Activated CD4-positive, alpha-beta T cell treated with anti-CD3 and anti-CD28 coated beads, Interleukin-10, Interleukin-2, amounts not matched to agents 100 ng/mL and 50 ng/mL, durations not matched to agents 16 hours and 8 hours (primary cell): ENCODE measurements around the gene CTF1.

Experiments used
- DNase-seq: peaks from one replicate; pipeline ENCODE4 v3.0.0-alpha.2; 2020

Gene CTF1

DNA sequence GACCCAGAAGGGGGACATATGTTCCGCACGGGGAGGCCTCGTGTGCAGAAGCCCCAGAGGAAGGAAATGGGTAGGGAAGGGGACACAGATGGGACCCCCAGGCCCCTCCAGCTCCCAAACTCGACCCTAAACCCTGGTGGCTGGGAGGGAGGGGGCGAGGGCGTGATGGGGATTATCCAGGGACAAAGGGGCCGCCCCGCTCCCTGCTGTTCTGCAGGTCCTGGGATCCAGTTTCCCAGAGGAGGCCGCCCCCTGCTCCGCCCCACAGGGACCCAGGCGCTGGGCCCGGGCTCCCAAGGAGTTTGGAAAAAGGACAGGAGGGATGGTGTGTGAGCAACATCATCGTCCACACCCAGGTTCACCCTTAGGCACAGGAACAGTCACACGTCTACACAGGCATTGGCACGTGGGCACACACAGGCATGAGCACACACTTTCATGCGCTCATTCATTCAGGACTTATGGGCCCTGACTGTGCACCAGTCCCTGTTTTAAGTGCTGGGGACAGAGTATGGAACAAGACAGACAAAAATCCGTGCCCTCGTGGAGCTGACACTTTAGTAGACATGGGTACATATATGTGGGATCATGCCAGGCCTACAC, 14.1 kb downstream of the CTF1 start:
- no peak for DNase-seq

DNA sequence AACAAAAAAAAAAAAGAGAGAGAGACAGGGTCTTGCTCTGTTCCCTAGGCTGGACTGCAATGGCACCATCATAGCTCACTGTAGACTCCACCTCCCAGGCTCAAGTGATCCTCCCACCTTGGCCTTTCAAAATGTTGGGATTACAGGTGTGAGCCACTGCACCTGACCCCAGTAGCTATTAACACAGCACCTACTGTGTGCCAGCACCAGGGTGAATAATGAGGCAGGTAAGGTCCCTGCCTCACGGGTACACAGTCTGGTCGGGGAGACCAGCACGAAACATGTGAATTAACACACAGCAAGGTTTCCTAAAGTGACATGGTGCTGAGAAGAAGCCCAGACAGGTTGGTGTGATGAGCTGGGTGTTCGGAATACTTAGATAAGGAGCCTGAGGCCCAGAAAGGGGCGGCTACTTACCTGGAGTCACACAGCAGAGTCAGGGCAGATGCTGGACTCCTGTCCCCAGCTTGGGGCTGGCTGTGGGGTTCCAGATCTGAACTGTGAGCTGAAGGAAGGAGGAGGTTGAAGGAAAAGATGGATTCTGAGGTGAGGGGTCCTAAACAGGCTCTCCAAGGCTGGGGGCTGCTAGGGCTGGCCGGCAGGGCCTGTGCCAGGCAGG, 16.5 kb downstream of the CTF1 start:
- DNase-seq = no peak

DNA sequence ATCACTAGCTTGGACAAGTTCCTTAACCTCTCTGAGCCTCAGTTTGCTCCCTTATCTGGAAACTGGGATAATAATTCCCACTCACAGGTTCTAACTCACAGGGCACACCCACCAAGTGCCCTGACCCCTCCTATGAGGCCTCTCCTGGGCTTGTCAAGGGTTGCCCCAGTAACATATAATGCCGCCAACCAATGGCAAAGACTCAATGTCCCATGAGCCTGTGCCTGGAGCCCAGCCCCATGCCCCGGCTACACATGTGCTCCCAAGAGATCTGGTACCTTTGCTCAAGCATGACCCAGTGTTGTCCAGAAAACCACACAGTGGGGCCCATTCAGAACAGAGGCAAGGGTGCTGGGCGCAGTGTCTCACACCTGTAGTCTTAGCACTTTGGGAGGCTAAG, 18.4 kb downstream of the CTF1 start:
- no peak for DNase-seq

DNA sequence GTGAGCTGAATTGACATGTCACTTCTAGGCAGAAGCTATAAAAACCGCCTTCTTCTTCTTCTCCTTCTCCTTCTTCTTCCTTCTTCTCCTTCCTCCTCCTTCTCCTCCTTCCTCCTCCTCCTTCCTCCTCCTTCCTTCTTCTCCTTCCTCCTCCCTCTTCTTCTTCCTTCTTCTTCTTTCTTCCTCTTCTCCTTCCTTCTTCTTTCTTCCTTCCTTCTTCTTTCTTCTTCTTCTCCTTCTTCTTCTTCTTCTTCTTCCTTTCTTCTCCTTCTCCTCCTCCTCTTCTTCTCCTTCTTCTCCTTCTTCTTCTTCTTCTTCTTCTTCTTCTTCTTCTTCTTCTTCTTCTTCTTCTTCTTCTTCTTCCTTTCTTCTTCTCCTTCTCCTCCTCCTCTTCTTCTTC, 22.2 kb downstream of the CTF1 start:
- no peak for DNase-seq

DNA sequence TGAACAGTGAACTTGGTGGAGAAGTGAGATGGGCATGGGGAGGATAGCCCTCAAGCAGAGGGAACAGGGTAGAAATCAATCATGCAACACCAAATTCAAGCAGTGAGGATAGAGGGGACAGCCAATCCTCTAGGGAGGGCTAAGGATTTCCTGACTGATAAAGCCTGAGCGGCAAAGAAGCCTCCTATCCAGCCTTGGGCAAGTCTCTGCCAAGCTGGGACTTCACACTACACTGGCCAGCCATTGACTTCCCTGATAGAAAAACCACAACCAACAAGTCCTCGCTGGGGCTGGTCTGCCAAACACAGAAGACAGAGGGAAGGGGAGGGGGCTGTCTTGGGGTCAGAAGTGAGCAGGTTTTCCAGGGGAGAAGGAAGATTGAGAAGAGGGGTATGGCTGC, 24.5 kb downstream of the CTF1 start:
- no peak for DNase-seq

DNA sequence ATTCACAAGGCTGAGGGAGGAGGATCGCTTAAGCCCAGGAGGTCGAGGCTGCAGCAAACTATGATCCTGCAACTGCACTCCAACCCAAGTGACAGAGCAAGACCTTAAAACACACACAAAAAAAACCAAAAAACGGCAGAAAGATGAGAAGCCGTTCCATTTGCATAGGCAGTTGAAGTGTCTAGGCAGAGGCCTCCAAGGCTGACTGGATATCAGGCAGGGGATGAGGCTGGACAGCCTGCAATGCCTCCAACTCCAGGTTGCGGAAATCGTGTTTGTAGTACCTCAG, 25.0 kb downstream of the CTF1 start:
- no peak for DNase-seq

DNA sequence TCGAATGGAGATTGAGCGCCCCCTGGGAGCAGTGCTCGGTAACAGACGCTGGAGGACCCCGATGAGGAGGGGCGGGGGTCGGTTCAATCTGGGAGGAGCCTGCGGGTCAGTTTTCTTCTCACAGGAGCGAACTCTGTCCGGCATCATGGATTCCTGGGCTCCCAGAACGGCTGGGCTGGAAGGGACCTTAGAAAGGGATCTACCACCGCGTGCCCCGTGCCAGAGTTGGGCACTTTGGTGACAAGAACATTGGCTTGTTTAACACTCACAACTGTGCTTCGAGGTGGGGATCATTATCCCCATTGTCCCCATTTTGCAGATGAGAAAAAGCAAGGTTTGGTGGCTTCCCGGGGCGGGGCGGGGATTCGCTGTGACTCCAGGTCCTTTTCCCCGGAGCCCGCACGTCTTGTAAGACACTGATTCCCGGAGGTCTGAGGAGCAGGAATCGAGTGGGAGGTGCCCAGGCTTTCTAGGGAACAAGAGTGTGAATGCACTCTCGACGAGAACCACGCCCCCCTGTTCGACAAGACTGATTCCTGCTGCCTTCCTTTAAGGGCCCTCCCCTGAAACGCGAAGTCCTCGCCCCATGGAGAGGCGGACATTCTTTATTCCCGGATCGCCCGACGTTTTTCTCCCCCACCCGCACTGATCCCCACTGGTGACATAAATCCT, 25.5 kb downstream of the CTF1 start:
- DNase-seq = peak; percentile 90

DNA sequence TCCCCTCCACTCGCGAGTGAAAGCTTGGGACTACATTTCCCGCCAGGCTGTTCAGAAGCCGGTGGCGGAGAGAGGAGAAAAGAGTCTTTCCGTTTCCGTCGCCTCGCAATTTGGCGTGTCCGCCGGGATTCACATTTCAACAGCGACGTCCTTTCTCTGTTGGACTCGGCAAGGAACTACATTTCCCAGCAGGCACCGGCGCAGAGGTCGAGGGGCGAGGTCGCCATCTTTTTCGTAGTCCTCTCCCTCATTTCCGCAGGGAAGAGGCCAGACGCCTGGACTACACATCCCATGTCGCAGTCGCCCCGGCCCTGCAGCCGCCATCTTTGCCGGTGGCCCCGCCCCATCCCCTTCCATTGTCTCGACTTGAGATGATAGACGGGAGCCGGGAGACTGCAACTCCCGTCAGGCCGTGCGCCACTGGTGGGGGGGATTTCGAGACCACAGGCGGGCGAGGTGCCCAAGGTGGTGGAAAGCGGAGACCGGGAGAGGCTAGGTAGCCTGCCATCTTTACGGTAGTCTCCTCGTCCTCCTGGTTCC, 26.1 kb downstream of the CTF1 start:
- peak; percentile 100 for DNase-seq

DNA sequence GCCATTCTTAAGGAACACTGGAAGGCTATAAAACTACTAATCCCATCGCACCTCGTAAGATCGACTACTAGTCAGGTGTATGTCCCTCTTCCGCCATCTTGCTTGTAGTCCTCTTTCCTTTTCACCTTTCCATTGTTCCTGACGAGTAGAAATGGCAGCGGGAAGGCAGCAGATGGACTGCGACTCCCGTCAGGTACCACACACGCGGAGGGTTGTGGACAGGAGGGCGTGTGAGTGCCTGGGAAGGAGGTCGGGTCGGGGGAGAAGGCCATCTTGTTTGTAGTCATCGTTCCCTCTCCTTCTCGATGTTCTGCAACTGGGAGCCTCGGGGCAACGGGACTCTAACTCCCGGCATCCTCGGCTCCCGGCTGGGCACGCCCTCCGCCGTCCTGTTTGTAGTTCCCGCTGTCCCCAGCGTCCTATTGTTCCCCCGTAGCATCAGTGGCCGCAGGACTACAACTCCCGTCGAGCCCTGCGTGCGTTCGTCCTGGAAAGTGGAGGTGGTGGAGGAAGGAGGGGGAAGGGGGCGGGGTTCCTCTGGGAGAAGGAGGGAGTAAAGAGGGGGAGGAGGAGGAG, 26.6 kb downstream of the CTF1 start:
- DNase-seq = peak; percentile 99

DNA sequence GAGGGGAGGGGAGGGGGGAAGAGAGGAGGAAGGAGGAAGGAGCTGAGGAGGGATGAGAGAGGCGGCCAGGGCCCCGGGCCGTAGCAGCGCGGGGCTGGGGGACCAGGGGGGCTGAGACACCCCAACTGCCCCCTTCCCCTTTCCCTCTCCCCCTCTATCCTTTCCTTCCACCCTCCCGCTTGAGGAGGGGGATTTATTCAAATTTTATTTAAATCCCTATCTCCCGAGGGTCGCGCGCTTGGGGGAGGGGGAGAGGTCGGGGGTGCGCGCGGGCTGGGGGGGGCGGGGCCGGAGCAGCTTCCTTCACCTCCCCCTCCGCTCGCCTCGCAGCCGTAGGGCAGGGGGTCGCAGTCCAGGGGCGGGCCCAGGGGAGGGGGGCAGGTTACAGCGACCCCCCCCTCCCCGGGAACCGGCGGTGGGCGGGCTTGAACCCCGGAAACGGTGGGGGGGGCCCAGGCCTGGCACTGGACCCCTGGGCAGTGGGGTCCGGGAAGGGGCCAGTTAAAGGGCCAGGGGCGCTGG, 27.2 kb downstream of the CTF1 start, which contains the start of gene FBXL19:
TSS of gene FBXL19 (plus strand) at position 19 of the 522 bp plus-strand sequence. CDS start 2,183 bp downstream, outside the sequence.
- DNase-seq = no peak

DNA sequence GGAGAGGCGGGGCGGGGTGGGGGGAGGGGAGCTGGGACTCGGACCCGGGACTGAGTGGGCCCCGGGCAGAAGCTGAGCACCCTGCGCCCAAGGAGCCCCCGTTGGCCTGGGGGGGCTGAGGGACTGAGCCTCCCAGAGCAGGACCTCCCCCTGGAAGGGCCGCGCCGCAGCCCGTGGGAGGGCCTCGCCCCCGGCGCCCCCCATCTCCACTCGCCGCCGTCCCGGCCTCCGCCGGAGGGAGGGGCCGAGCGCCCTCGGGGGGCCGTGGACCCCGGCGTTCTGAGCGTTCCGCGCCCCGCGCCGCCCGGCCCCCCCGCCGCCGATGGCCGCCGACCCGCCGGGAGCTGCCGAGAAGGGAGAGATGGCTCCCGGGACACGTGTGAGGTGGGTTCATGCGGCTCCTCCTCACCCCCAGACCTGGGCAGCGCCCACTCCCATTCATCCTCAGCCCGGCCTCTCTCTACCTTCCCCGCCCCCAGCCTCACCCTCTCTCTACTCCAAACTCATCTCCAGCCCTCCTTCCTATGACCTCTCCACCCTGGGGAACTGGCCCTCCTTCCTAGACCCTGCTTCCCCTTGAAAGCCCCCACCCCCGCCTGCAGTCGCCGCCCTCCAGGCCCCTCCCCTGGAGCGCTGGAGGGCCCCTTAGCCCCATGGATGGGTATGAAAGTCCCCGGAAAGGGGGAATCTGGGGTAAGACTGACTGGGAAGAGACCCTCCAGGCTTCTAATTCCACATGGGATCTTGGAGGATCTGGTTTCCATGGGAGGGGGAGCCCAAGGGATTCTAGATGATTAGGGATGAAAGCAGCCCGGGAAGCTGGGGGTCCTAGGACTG, 27.9 kb downstream of the CTF1 start:
- no peak for DNase-seq

DNA sequence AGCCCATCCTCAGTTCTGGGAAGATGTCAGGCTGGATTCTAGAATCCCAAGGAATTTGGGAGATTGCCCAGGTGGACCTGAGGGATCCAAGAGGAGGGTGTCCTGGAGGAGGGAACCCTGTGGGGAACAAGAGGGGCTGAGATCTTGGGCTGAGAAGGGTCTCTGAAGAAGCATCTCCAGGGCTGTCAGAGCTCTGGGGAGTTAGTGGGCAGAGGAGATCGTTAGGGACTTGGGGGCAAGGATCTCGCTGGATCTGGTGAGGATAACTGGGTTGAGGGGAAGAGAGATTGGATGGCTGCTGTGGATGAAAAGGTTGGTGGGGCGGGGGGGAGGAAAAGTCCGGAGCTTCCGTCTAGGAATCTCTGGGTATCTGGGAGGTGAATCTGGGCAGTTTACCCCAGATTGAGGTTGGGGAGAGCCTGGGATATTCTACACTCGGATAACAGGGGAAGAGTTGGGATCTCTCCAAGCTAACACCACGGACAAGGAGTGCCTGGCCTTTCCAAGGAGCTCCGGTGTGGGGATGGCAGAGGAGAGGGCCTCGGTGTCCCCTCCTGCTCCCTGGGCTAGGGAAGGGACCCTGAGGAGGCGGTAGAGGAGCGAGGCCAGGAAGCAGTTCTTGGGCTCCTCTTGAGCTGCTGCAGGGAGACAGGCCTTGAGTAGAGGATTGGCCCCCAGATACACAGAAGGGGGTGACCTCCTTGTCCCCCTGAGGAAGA, 28.7 kb downstream of the CTF1 start:
- no peak for DNase-seq

DNA sequence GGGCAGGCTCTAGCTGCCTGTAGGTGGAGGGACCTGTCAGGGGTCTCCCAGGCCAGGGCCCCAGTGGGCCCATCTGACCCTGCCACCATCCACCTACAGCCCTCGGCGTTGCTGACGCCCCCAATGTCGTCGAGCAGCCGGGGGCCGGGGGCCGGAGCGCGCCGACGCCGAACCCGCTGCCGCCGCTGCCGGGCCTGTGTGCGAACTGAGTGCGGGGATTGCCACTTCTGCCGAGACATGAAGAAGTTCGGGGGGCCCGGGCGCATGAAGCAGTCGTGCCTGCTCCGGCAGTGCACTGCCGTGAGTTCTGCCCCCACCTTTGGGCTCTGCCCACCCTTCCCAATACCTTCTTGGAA, 29.2 kb downstream of the CTF1 start:
- no peak for DNase-seq

DNA sequence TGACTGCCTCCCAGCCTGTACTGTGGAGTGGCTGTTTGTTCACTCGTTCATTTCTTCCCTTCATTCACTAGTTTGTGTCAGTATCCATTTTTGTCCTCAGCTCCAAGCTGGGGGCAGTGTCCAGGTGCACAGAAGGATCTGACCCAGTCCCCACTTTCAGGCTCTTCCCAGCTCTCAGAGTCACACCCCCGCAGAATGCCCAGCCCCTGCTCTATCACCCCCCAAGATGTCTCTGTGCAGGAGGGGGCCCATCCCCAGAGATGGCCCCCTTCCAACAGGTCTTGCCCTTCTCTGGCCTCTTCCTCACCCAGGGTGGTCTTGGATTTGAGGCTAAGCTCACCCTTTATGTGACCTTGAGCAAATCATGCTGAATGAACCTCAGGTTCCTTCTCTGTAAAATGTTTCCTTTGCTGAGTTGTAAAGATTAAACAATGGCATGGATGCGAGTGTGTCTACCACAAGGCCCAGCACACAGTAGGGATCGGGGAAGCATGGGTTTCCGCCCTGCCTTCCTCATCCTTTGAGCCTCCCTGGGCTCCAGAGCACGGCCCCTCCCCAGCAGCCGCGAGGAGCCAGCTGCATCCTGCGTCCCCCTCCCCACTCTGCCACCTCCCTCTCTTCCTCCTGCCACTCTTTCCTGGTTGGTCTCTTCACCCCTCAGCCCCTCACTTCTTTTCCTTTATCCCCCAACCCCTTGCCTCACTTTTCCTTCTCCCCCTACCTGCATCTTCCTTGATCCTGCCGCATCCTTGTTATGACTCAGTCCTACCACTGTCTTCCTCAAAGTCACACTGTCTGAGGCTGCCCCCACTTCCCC, 29.8 kb downstream of the CTF1 start:
- no peak for DNase-seq

DNA sequence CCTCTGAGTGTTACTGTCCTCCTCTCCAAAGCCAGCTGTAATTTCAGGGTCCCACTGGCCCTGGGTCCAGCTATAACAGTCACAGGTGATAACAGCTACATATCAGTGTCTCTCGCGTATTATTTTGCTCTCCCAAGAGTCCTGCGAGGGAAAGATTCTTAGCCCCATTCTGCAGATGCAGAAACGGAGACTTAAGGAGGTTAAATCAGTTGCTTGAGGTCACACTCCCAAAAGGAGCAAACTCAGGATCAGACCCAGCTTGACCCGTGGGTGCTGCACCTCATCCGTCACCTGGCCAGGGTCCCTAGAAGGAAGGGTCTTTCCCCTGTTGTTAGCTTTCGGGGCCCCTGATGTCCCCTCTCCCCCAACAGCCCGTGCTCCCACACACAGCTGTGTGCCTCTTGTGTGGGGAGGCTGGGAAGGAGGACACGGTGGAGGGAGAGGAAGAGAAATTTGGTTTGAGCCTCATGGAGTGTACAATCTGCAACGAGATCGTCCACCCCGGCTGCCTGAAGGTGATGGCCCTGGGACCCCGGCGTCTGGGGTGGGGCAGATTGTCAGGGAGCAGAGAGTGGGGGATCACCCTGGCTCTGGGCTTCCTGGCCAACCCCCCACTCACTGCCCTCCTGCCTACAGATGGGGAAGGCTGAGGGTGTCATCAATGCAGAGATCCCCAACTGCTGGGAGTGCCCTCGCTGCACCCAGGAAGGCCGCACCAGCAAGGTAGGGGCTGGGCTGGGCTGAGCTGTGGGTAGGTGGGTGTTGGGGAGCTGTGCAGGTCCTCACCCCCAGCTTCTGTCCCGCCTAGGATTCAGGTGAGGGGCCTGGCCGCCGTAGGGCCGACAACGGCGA, 30.7 kb downstream of the CTF1 start:
- DNase-seq = no peak

DNA sequence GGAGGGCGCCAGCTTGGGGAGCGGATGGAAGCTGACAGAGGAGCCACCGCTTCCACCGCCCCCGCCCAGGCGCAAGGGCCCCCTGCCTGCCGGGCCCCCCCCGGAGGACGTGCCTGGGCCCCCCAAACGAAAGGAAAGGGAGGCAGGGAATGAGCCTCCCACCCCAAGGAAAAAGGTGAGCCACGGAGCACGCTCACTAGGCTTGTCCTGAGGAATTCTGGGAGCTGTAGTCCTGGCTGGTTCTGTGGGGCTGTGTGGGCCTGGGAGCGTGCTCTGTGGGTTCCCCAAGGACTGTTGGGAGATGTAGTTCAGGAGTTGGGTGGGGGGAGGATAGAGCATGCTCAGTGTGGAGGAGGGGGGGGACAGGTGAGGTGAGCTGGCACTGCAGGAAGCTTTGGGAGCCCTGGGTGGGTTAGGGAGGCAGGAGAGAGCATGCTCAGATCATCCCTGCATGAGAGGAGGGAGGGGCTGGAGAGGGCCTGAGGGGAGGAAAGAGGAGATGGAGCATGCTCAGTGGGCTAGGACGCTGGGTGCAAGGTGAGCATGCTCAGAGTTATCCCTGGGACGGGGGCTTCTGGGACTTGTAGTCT, 31.5 kb downstream of the CTF1 start:
- peak; percentile 72 for DNase-seq

DNA sequence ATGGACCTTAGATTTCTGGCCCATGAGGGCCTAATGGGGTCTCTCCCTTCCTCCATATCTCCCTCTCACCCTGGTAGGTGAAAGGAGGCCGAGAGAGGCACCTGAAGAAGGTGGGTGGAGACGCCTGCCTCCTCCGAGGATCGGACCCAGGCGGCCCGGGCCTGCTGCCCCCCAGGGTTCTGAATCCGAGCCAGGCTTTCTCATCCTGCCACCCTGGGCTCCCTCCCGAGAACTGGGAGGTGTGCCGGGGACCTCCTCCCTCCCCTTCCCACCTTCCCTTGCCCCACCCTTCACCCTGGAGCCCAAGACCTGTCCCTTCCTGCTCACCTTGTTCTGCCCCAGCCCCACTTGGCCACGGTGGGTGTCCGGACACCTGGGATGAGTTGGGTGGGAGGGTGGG, 32.0 kb downstream of the CTF1 start:
- DNase-seq = no peak

DNA sequence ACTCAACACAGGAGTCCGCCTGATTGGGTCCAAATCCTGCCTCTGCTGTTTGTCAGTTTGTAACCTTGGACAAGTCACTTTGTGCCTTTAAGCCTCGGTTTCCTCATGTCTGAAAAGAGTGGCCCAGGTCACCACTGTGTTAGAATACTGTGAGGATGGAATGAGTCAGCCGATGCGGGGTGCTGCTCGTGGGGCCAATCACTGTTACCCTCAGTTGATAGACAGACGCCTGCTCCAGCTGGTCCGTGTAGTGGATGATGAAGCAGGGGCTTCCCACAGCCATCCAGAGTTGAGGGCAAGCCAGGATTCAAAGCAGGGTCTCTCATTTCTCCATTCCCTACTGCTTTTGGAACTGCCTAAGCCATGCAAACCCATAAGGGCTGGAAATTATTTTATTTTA, 32.8 kb downstream of the CTF1 start:
- peak; percentile 39 for DNase-seq

DNA sequence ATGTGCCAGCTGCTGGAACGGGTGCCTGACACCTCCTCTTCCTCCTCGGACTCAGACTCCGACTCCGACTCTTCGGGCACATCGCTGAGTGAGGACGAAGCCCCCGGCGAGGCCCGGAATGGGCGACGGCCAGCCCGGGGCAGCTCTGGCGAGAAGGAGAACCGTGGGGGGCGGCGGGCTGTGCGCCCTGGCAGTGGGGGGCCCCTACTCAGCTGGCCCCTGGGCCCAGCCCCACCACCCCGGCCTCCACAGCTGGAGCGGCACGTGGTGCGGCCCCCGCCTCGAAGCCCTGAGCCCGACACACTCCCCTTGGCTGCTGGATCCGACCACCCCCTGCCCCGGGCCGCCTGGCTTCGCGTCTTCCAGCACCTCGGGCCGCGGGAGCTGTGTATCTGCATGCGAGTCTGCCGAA, 33.8 kb downstream of the CTF1 start:
- no peak for DNase-seq

DNA sequence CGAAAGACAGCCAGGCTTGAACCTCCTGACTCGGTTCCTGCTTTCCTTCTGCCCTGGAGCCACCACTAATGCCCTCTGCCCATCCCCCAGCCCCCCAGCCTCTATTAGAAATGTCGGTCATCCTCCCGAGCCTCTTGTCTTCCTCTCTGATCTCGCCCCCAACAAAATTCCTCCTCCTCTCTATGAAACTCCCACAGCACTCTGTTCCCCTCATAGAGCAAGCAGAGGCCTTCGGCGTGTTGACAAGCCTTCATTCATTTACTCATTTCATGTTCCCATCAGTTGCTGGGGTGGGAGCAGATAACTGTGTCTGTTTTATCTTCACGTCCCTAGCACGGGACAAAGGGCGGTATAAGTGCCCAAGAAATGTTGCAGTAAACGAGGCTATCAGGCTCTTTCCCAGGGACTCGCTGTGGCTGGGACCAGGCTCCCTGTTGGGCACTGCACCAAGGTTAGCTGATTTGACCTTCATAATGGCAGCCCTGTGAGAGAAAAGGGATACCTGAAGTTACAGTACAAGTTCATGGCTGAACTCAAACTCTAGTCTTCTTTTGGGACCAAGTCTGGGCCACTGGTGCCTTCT, 34.7 kb downstream of the CTF1 start:
- no peak for DNase-seq
